ENCODE data around the gene ZSWIM3. TPM values are rescaled to one million over a fixed set of nuclear protein-coding genes. Genes with fewer than 3 reads are reported as not detected.
A peak's percentile ranks its signal among the peaks of the same experiment; 100 is the strongest.

ZSWIM3 gene
- total and polyA plus RNA-seq, 3 donors from 2014 or later, result 8.0 to 12.8 (median 9.3) TPM

DNA sequence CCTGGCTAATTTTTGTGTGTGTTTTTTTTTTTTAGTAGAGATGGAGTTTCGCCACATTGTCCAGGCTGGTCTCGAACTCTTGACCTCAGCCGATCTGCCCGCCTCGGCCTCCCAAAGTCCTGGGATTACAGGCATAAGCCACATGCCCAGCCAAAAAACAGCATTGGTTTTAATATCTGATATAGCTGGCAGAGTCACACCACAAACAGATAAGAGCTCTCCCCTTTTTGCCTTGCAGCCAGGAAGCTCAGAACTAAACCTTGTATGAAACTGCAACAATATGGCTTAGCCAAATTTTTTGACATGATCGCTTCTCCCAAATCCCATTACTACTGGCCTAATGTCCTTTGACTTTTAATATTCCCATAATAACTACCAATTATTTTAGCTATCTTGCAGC lies 5.1 kb upstream of the ZSWIM3 start:
- Histone ChIP-seq H3K27ac (no peak overlapping the region), H3K27me3 (no peaks in the 10 kb centered on the region), H3K36me3 (ENCODE audit: low read depth, missing control alignments) (no peaks in the 10 kb centered on the region), H3K4me1 (peaks cover 24% of the 10 kb centered on the region), H3K4me3 (no peak overlapping the region), H3K9me3 (no peaks in the 10 kb centered on the region)
- intact Hi-C loops (cut with DNase I; ENCODE audit: low total_unique reads), result no loop called here
- no peak for DNase-seq
- no peak for TF ChIP-seq POLR2A (IDR thresholded peaks at IDR 0.05)
- TF ChIP-seq, protein P1, sequence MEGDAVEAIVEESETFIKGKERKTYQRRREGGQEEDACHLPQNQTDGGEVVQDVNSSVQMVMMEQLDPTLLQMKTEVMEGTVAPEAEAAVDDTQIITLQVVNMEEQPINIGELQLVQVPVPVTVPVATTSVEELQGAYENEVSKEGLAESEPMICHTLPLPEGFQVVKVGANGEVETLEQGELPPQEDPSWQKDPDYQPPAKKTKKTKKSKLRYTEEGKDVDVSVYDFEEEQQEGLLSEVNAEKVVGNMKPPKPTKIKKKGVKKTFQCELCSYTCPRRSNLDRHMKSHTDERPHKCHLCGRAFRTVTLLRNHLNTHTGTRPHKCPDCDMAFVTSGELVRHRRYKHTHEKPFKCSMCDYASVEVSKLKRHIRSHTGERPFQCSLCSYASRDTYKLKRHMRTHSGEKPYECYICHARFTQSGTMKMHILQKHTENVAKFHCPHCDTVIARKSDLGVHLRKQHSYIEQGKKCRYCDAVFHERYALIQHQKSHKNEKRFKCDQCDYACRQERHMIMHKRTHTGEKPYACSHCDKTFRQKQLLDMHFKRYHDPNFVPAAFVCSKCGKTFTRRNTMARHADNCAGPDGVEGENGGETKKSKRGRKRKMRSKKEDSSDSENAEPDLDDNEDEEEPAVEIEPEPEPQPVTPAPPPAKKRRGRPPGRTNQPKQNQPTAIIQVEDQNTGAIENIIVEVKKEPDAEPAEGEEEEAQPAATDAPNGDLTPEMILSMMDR (IDR thresholded peaks at IDR 0.05), result no peak
- WGBS, 2 donors, result 85 to 96% methylated on average over 6 of the region's 6 CpGs

DNA sequence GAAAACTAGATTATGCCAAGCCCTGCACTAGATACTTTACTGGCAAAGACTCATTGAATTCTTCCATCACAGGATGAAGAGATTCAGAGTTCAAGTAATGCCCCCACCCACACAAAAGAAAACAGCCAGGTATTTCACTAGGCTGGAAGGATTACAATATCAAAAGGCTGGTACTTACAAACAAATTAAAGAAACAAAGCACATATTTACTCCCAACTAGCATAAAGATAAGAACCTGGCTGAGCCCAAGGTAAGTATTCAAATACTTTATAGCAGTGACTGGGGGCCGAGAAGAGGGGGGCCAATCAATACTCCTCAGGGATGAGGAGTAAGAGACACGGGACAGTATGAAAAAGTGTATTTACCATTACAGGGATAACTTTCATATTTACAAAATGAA lies 3.9 kb upstream of the ZSWIM3 start:
- intact Hi-C loops (cut with DNase I; ENCODE audit: low total_unique reads), result no loop called here
- Histone ChIP-seq H3K36me3 (ENCODE audit: low read depth, missing control alignments) (no peaks in the 10 kb centered on the region), H3K4me3 (no peak overlapping the region), H3K27me3 (no peaks in the 10 kb centered on the region), H3K4me1 (peaks cover 29% of the 10 kb centered on the region), H3K9me3 (no peaks in the 10 kb centered on the region), H3K27ac (no peak overlapping the region)
- WGBS, 2 donors, result 75 to 78% methylated on average over 2 of the region's 2 CpGs
- TF ChIP-seq, protein P1 (IDR thresholded peaks at IDR 0.05), result no peak
- TF ChIP-seq POLR2A (IDR thresholded peaks at IDR 0.05), result no peak
- no peak for DNase-seq

DNA sequence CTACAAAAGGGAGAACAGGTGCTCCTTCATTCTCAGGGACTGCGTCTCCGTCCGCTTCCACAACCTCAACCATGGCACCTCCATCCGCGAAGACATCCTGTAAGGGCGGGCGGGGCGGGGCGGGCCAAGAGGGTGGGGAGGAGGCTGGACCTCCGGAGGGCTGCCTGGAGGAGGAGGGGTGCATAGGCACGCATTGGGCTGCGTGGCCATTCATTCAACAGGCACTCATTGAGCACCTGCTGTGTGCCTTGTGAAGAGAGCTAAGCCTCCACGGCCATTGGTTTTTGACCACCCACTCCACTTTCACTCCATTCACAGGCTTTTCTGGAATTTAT lies 435 bp downstream of the ZSWIM3 start:
- WGBS, 2 donors, result 14 to 15% methylated on average over 1 to 13 of the region's 13 CpGs
- Histone ChIP-seq H3K4me1 (peaks cover 19% of the 10 kb centered on the region), H3K27me3 (no peaks in the 10 kb centered on the region), H3K27ac (peak overlapping the region; percentile 84 to 90), H3K9me3 (no peaks in the 10 kb centered on the region), H3K4me3 (peak overlapping the region; percentile 67 to 86), H3K36me3 (ENCODE audit: low read depth, missing control alignments) (no peaks in the 10 kb centered on the region)
- DNase-seq, result no peak
- TF ChIP-seq POLR2A (IDR thresholded peaks at IDR 0.05), result no peak
- TF ChIP-seq, protein P1 (IDR thresholded peaks at IDR 0.05), result no peak
- intact Hi-C loops (cut with DNase I; ENCODE audit: low total_unique reads), result no loop called here

DNA sequence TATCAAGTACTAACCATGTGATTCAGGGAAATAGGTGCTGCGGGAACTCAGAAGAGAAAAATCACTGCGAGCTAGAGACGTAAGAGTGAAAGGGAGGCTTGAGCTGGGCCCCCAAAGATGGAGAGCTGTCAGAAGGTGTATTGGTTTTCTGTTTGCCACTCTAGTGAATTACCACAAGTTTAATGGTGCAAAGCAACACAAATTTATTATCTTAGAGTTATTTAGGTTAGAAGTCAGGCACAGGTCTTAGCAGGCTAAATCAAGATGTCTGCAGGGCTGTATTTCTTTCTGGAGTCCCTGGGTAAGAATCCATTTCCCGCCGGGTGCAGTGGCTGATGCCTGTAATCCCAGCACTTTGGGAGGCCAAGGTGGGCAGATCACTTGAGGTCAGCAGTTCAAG lies 2.5 kb downstream of the ZSWIM3 start:
- Histone ChIP-seq H3K27ac (no peak overlapping the region), H3K4me3 (no peak overlapping the region), H3K9me3 (no peaks in the 10 kb centered on the region), H3K36me3 (ENCODE audit: low read depth, missing control alignments) (no peaks in the 10 kb centered on the region), H3K27me3 (no peaks in the 10 kb centered on the region), H3K4me1 (peaks cover 19% of the 10 kb centered on the region)
- 77 to 86% methylated on average over 5 of the region's 5 CpGs for whole genome bisulfite sequencing, 2 donors
- intact Hi-C loops (cut with DNase I; ENCODE audit: low total_unique reads), result no loop called here
- no peak for DNase-seq
- TF ChIP-seq, protein P1 (IDR thresholded peaks at IDR 0.05), result no peak
- no peak for TF ChIP-seq POLR2A (IDR thresholded peaks at IDR 0.05)

DNA sequence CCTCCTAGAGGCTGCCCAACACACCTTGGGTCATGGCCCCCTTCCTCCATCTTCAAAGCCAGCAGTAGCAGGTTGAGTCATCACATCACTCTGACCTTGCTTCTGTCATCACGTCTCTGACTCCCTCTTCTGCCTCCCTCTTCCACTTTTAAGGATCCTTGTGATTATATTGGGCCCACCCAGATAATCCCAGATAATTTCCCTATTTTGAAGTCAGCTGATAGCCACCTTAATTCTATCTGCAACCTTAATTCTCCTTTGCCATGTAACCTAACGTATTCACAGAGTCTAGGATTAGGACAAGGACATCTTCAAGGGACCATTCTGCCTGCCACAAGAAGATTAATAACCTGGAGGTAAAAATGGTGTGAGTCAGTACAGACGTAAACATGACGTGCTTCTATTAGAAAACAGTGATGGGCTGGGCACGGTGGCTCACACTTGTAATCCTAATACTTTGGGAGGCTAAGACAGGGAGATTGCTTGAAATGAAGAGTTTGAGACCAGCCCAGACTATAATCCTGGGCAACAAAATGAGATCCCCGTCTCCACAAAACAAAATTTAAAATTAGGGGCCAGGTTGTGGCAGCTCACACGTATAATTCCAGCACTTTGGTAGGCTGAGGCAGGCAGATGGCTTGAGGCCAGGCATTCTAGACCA lies 3.3 kb downstream of the ZSWIM3 start:
- intact Hi-C loops (cut with DNase I; ENCODE audit: low total_unique reads), result no loop called here
- DNase-seq, result no peak
- H3K4me1 ChIP-seq, result peaks cover 14% of the 10 kb centered on the region
- H3K27me3 ChIP-seq, result no peaks in the 10 kb centered on the region
- no peak overlapping the region for H3K27ac ChIP-seq
- H3K36me3 ChIP-seq (ENCODE audit: low read depth, missing control alignments), result no peaks in the 10 kb centered on the region
- no peaks in the 10 kb centered on the region for H3K9me3 ChIP-seq
- H3K4me3 ChIP-seq, result no peak overlapping the region
- TF ChIP-seq, protein P1 (IDR thresholded peaks at IDR 0.05), result no peak
- WGBS, 2 donors, result 66 to 71% methylated on average over 7 of the region's 7 CpGs

All from testis (tissue), 3 donors.